Thoracic aorta (tissue), 2 donors: Measurements from ENCODE around the gene TARP. TPM values are rescaled to one million over a fixed set of nuclear protein-coding genes. Genes with fewer than 3 reads are reported as not detected.

Experiments used
- ATAC-seq: fragments of 150-250 bp; one replicate; pipeline ENCODE4 v1.8.0; 2017; ENCODE audit warnings: low read depth; ENCODE audit not compliant: insufficient number of reproducible peaks, low FRiP score
- DNase-seq: peaks from one replicate; pipeline ENCODE4 v3.0.0-alpha.2; 2020; ENCODE audit warnings: low spot score
- H3K27ac ChIP-seq, 2 donors: fragments of 200-600 bp; sonication (generic); 1 replicate in 1 of 2; 2 replicates in 1 of 2; pipeline ENCODE4 v1.5.1; 2016; ENCODE audit warnings: mild to moderate bottlenecking in 2 of 2, moderate library complexity in 2 of 2
- H3K27me3 ChIP-seq: fragments of 200-600 bp; sonication (generic); replicated peaks from 2 replicates; pipeline ENCODE4 v1.6.0; 2016; ENCODE audit warnings: mild to moderate bottlenecking; ENCODE audit not compliant: insufficient read depth
- H3K36me3 ChIP-seq: fragments of 200-600 bp; sonication (generic); one replicate; pipeline ENCODE4 v1.5.1; 2016
- H3K4me1 ChIP-seq, 2 donors: fragments of 200-600 bp; sonication (generic); 1 replicate in 1 of 2; 2 replicates in 1 of 2; pipeline versions ENCODE4 v1.5.1 to v1.6.0; 2016; ENCODE audit warnings: low read depth in 2 of 2, mild to moderate bottlenecking in 1 of 2; ENCODE audit not compliant: control insufficient read depth in 1 of 2
- H3K4me3 ChIP-seq: fragments of 200-600 bp; sonication (generic); 2 replicates; pipeline ENCODE4 v1.5.1; 2016; ENCODE audit warnings: mild to moderate bottlenecking
- H3K9me3 ChIP-seq: fragments of 200-600 bp; sonication (generic); 2 replicates; pipeline ENCODE4 v1.5.1; 2016
- CTCF ChIP-seq: fragments of 200-600 bp; sonication (generic); IDR thresholded peaks from one replicate; pipeline ENCODE4 v1.5.1; 2019; ENCODE audit warnings: antibody characterized with exemption
- total RNA-seq, 2 donors: library from RNA; depleted of rRNA; stranded (reverse); fragments of >200 nt; gene quantifications; one replicate each; pipeline versions ENCODE4 v1.1.0 to v1.2.3, GENCODE V29; 2016

TARP gene

GRCh38 chr7:38215735-38216670, 57.4 kb downstream of the TARP start:
- H3K27me3 ChIP-seq, result no peaks in the 10 kb centered on the region
- H3K4me1 ChIP-seq, result peaks cover 0 to 12% of the 10 kb centered on the region in 2 donors
- TF ChIP-seq CTCF, result peak; percentile 91
- H3K36me3 ChIP-seq, result peaks cover 21% of the 10 kb centered on the region
- no peaks in the 10 kb centered on the region for H3K9me3 ChIP-seq
- ATAC-seq, result peak; percentile 58
- DNase-seq, result peak; percentile 60
- H3K4me3 ChIP-seq, result peak overlapping the region; percentile 34
- no peak overlapping the region for H3K27ac ChIP-seq

GRCh38 chr7:38215115-38215514, 58.3 kb downstream of the TARP start:
- DNase-seq, result no peak
- ATAC-seq, result no peak
- Histone ChIP-seq H3K4me3 (no peak overlapping the region), H3K27ac (no peak overlapping the region), H3K4me1 (peaks cover 0 to 12% of the 10 kb centered on the region in 2 donors), H3K27me3 (no peaks in the 10 kb centered on the region), H3K9me3 (no peaks in the 10 kb centered on the region), H3K36me3 (peaks cover 17% of the 10 kb centered on the region)
- TF ChIP-seq CTCF, result no peak

- no peak for TF ChIP-seq CTCF
- Histone ChIP-seq H3K4me1 (peaks cover 0 to 12% of the 10 kb centered on the region in 2 donors), H3K27me3 (no peaks in the 10 kb centered on the region), H3K36me3 (peaks cover 13% of the 10 kb centered on the region), H3K27ac (no peak overlapping the region), H3K4me3 (no peak overlapping the region), H3K9me3 (no peaks in the 10 kb centered on the region)
- ATAC-seq (no peak), DNase-seq (no peak)
Observed at GRCh38 chr7:38211940-38212339, 61.5 kb downstream of the TARP start.

GRCh38 chr7:38211486-38211885, 62.0 kb downstream of the TARP start:
- ATAC-seq, result no peak
- no peaks in the 10 kb centered on the region for H3K27me3 ChIP-seq
- no peaks in the 10 kb centered on the region for H3K9me3 ChIP-seq
- no peak for TF ChIP-seq CTCF
- H3K27ac ChIP-seq, result no peak overlapping the region
- peaks cover 0 to 12% of the 10 kb centered on the region in 2 donors for H3K4me1 ChIP-seq
- no peak overlapping the region for H3K4me3 ChIP-seq
- peaks cover 12% of the 10 kb centered on the region for H3K36me3 ChIP-seq
- no peak for DNase-seq

Other genes starting within 250 kb of the TARP start
- 10 to 100 TPM; 24.8 to 27.6 TPM for gene STARD3NL, start 95.4 kb downstream of the TARP start, total RNA-seq